Pancreas (tissue), 10 donors: Measurements from ENCODE around the gene SLITRK2. TPM values are rescaled to one million over a fixed set of nuclear protein-coding genes. Genes with fewer than 3 reads are reported as not detected.

Experiments
- ATAC-seq, 4 donors: fragments of 200-7000 bp; cut with Tn5 transposase; one replicate each; pipeline versions ENCODE4 v1.8.0 to v1.9.1; 2020; ENCODE audit warnings: mild to moderate bottlenecking in 4 of 4, moderate library complexity in 4 of 4
- DNase-seq, 6 donors: peaks; one replicate each; pipeline ENCODE4 v3.0.0-alpha.2; 2020
- FAIRE-seq: peaks from 2 replicates; lab custom pipeline; 2012; peaks lifted over from hg19 to GRCh38; lab: Jason Lieb, UNC
- H3K27ac ChIP-seq, 4 donors: fragments of 200-600 bp; sonication (generic); 1 replicate in 3 of 4; 2 replicates in 1 of 4; pipeline versions ENCODE4 v1.5.0 to v1.8.0; 2020
- H3K27me3 ChIP-seq, 4 donors: fragments of 200-600 bp; one replicate each; pipeline ENCODE4 v1.8.0; 2021
- H3K36me3 ChIP-seq, 3 donors: fragments of 200-600 bp; sonication (generic) in 1 of 3; one replicate each; pipeline versions ENCODE4 v1.5.0 to v1.8.0; 2020 to 2021
- H3K4me1 ChIP-seq, 3 donors: fragments of 200-600 bp; one replicate each; pipeline ENCODE4 v1.8.0; 2021
- H3K4me3 ChIP-seq, 4 donors: fragments of 200-600 bp; sonication (generic) in 2 of 4; one replicate each; pipeline versions ENCODE4 v1.5.0 to v1.8.0; 2020 to 2021
- H3K9me3 ChIP-seq, 4 donors: fragments of 200-600 bp; one replicate each; pipeline ENCODE4 v1.8.0; 2021
- CTCF ChIP-seq, 4 donors: fragments of 200-600 bp; sonication (generic) in 3 of 4; IDR thresholded peaks; one replicate each; pipeline versions ENCODE4 v1.5.0 to v1.8.0; 2021; ENCODE audit warnings: antibody characterized with exemption in 4 of 4
- WGBS, 2 donors: extraction: QIAGEN DNeasy Blood & Tissue Kit; methylation state at CpG; one replicate each; pipeline ENCODE4 v1.1.7; 2013; 5-methylcytosine and 5-hydroxymethylcytosine counted together
- intact Hi-C, 3 donors: fragments of 100-400 bp; cut with DNase I; formaldehyde crosslinking; loops; one replicate each; pipeline versions ENCODE4 v1.11.1 to v1.14.2; 2022
- polyA plus RNA-seq, 2 donors: library from polyadenylated mRNA; stranded (reverse); fragments of 200-250 nt; gene quantifications; one replicate each; pipeline ENCODE4 v1.2.3, GENCODE V29; 2013
- total RNA-seq, 6 donors: library from RNA; stranded (reverse); fragmentation: NEBNext Ultra II Directional in 4 of 6; extraction: Animal tissue kit (Norgen Biotek cat#: 25700) in 4 of 6; gene quantifications; one replicate each; pipeline versions ENCODE4 v1.2.1 to v1.2.4, GENCODE V29; 2021 to 2023
- donor health status: healthy with polysubstance abuse.
- donor health status: DM: no; HTN: no; CAD: no; lungs with moderate emphysema.
- donor health status: DM: no; HTN: no; CAD: no.
- donor health status: control.
- donor health status: control.
- donor health status: Bipolar disorder and iron deficiency.
- donor health status: DM: yes; HTN: yes; CAD: no.
- donor health status: DM: no; HTN: no; CAD: no.
- donor health status: DM: no; HTN: no; CAD: no.
- donor health status: DM: yes; HTN: yes; CAD: no.

Gene SLITRK2
- total and polyA plus RNA-seq, 8 donors = 0.03 to 0.67 (median 0.28) TPM

DNA sequence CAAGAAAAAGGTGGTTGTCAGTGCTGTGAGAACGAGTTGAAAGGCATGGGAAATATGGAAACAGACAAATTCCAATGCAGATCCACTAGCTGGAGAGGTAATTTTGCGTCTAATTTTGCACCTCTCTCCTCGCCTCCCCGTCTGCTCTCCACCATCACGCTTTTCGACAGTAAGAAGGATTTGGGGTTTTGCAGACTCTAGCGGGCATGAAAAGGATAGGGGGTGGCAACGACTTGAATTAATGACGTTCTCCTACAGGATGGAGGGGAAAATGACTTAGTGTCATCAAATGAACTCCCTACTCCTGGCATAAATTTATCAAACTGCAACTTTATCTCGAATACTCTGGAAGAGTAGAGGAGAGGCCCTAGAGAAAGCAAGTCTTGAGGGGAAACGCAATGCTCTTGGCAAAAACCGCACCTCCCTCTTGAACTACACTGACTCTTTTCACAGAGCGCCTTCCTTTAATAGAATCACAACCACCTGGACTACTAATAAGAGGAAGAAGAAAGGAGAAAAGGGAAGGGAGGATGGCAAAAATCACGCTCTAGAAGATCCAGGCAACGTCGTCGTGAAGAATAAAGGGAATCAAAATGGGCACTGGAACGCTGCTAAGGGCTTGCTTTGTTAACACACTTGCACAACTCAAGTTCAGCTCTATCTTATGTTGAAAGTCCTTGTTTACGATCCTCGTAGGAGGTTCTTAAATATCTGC lies 871 bp upstream of the SLITRK2 start:
- Histone ChIP-seq H3K4me3 (peak overlapping the region in 2 of 4 donors; percentile 23 to 49), H3K4me1 (no peaks in the 10 kb centered on the region), H3K36me3 (no peaks in the 10 kb centered on the region), H3K27me3 (peaks cover 0 to 20% (median 0%) of the 10 kb centered on the region in 4 donors), H3K27ac (no peak overlapping the region), H3K9me3 (no peaks in the 10 kb centered on the region)
- TF ChIP-seq CTCF (IDR thresholded peaks at IDR 0.05) = no peak
- DNase-seq = no peak
- 31 to 33% methylated on average over 20 of the region's 20 CpGs for WGBS, 2 donors
- intact Hi-C loops = no loop called here
- no peak for FAIRE-seq
- ATAC-seq = no peak

DNA sequence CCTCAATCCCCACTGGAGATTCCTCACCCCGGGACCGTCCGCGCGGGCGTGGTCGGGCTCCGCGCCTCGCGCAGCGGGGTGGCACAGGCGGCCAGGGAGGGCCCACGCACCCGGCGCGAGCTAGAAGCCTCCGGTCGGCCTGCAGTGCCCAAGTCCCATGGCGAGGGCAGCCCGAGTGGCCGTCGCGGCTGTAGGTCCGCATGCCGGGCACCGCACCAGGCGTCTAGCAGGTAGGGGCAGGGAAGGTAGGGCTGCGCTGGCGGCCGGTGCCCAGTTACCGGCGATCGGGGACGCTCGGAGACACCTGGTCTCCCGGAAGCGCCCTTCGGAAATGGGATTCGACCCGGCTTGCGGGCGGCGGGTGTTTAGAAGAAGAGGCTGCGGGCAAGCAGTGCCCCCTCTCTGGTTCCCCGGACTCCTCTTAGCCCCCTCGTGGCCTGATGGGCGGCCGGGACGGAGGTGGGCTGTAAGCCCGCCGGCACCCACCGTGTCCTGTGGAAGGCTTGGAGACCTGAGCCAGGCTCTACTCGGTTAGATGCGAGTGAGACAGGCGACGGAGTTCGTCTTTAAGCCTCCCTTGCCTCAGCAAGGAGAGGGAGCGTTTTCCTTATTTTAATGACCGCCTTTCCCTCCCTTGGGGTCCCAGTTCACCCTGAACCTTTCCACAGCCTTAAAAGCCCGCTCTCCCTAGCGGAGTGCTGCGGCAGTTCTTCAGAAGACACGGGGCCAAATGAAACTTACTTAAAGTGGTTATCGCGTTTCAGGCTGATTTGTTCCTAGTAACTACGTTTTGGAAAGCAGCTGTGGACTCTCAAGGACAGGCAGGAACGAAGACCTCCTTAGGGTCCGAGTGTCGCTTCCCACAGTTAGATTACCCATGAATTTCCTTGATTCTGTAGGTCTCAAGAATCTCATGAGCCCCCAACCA lies 821 bp downstream of the SLITRK2 start:
- intact Hi-C loops = no loop called here
- DNase-seq = peak in 5 of 6 donors; percentile 7 to 79 (median 34)
- no peak for TF ChIP-seq CTCF (IDR thresholded peaks at IDR 0.05)
- Histone ChIP-seq H3K36me3 (no peaks in the 10 kb centered on the region), H3K4me1 (no peaks in the 10 kb centered on the region), H3K27ac (no peak overlapping the region), H3K27me3 (peaks cover 0 to 14% (median 0%) of the 10 kb centered on the region in 4 donors), H3K9me3 (no peaks in the 10 kb centered on the region), H3K4me3 (peak overlapping the region in 2 of 4 donors; percentile 36 to 49)
- WGBS, 2 donors = 1 to 19% methylated on average over 59 to 70 of the region's 70 CpGs
- no peak for FAIRE-seq
- peak; percentile 50 to 67 (median 62) for ATAC-seq

DNA sequence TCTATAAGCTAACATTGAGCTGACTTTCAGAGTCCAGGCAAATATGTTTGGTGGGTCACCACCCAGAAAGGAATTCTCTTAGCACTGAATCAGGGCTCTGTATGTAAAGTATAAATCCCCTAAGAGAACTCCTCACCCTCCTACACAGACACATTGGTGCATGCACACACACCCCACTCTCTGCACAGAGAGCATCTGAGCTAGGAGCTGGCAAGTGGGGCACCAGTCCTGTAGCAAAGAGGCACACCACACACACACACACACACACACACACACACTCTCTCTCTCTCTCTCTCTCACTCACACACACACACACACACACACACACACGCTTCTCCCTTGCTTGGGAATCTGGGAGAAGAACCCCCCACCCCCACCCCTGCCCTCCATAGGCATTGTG lies 3.2 kb downstream of the SLITRK2 start:
- H3K4me3 ChIP-seq = no peak overlapping the region
- FAIRE-seq (no peak), ATAC-seq (no peak), DNase-seq (no peak)
- WGBS, 2 donors = 40 to 100% methylated on average over 1 of the region's 1 CpG
- no peaks in the 10 kb centered on the region for H3K4me1 ChIP-seq
- no peak overlapping the region for H3K27ac ChIP-seq
- intact Hi-C loops = loop anchor here in 1 of 3 donors (10.0 kb wide), 1 partner anchor 374 kb away; no protein-coding TSS in a partner anchor
- H3K9me3 ChIP-seq = no peaks in the 10 kb centered on the region
- peaks cover 0 to 10% (median 0%) of the 10 kb centered on the region in 4 donors for H3K27me3 ChIP-seq
- TF ChIP-seq CTCF (IDR thresholded peaks at IDR 0.05) = no peak
- H3K36me3 ChIP-seq = no peaks in the 10 kb centered on the region

DNA sequence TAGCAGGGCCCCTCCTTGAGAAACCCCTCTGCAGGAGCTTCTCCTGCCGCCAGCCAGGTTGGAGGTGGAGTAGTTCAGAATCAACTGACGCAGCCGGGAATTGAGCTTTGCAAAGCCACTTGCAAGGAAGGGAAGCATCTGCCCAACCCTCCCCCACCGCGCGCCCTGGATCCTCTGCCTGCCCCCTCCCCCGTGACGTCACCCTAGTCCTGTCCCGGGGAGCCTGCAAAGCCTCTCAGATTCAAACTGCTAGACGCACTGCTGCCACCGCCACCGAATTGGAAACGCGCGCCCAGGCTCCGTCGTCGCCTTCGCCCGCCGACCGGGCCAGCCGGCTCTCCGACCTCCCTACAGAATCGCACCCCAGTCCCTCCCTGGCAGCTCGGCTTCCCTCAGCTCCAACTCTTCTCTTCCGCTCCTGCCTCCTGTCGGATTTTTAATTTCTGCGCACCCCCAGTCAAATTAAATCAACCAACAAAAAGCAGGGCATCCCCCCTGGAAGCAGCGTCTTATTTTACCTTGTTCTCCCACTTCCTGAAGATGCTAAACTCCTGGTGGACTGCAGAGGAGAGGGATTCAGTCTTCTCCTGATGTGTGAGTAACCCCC lies 3.8 kb downstream of the SLITRK2 start:
- FAIRE-seq = no peak
- no peak overlapping the region for H3K4me3 ChIP-seq

More for the DNA sequence above, 3.8 kb downstream of the SLITRK2 start:
- Histone ChIP-seq H3K27me3 (peaks cover 0 to 14% (median 0%) of the 10 kb centered on the region in 4 donors), H3K9me3 (no peaks in the 10 kb centered on the region), H3K27ac (no peak overlapping the region), H3K36me3 (no peaks in the 10 kb centered on the region), H3K4me1 (no peaks in the 10 kb centered on the region)
- ATAC-seq (no peak), DNase-seq (peak in 1 of 6 donors; percentile 36)
- WGBS, 2 donors = 23 to 61% methylated on average over 24 to 30 of the region's 30 CpGs
- intact Hi-C loops = loop anchor here in 1 of 3 donors (10.0 kb wide), 1 partner anchor 373 kb away; no protein-coding TSS in a partner anchor
- TF ChIP-seq CTCF (IDR thresholded peaks at IDR 0.05) = no peak
